HG03045 (cell line): ENCODE data around the gene PXMP4.

Source experiments
- ATAC-seq: cut with Tn5 transposase; IDR thresholded peaks from one replicate; pipeline ENCODE4 v1.9.1; 2021; ENCODE audit warnings: mild to moderate bottlenecking, moderate library complexity; ENCODE audit not compliant: unreplicated experiment

PXMP4 gene

GRCh38 chr20:33658510-33658909 is 61.6 kb downstream of the PXMP4 start:
- no peak for ATAC-seq

GRCh38 chr20:33657704-33658095 is 62.4 kb downstream of the PXMP4 start:
- ATAC-seq, result no peak

GRCh38 chr20:33656783-33657703 is 63.1 kb downstream of the PXMP4 start:
- ATAC-seq, result no peak

- no peak for ATAC-seq
Observed at GRCh38 chr20:33656010-33656782, 63.9 kb downstream of the PXMP4 start.

GRCh38 chr20:33655164-33655563 is 64.9 kb downstream of the PXMP4 start:
- ATAC-seq, result no peak

GRCh38 chr20:33654680-33655161 is 65.4 kb downstream of the PXMP4 start:
- no peak for ATAC-seq

- no peak for ATAC-seq
Observed at GRCh38 chr20:33653900-33654596, 66.1 kb downstream of the PXMP4 start.

GRCh38 chr20:33653218-33653899 is 66.8 kb downstream of the PXMP4 start:
- no peak for ATAC-seq
